Left ventricle myocardium inferior (tissue), 1 donor: ENCODE results near the gene VSIG8. TPM values are rescaled to one million over a fixed set of nuclear protein-coding genes. Genes with fewer than 3 reads are reported as not detected.

Source experiments
- DNase-seq: peaks from one replicate; pipeline ENCODE4 v3.0.0-alpha.2; 2020
- H3K27ac ChIP-seq: fragments of 200-600 bp; replicated peaks from 2 replicates; pipeline ENCODE4 v1.8.0; 2021
- H3K27me3 ChIP-seq: fragments of 200-600 bp; 2 replicates; pipeline ENCODE4 v1.8.0; 2021; ENCODE audit warnings: low read depth
- H3K36me3 ChIP-seq: fragments of 200-600 bp; 2 replicates; pipeline ENCODE4 v1.8.0; 2021
- H3K4me1 ChIP-seq: fragments of 200-600 bp; 2 replicates; pipeline ENCODE4 v1.8.0; 2021
- H3K4me3 ChIP-seq: fragments of 200-600 bp; 2 replicates; pipeline ENCODE4 v1.8.0; 2021; ENCODE audit warnings: mild to moderate bottlenecking, moderate library complexity
- H3K9me3 ChIP-seq: fragments of 200-600 bp; replicated peaks from 2 replicates; pipeline ENCODE4 v1.8.0; 2021
- intact Hi-C: fragments of 100-400 bp; cut with micrococcal nuclease; formaldehyde crosslinking; loops from one replicate; pipeline ENCODE4 v1.11.0; 2022
- total RNA-seq: library from RNA; stranded (reverse); fragmentation: NEBNext Ultra II Directional; extraction: Animal tissue kit (Norgen Biotek cat#: 25700); gene quantifications from one replicate; pipeline ENCODE4 v1.2.1, GENCODE V29; 2021
- TF ChIP-seq, protein P1 (sequence below): fragments of 200-600 bp; IDR thresholded peaks from 2 replicates; pipeline ENCODE4 v1.8.0; 2021; ENCODE audit warnings: antibody characterized with exemption, mild to moderate bottlenecking, borderline replicate concordance
- donor health status: DM: no; HTN: yes; CAD: no; lungs with severe emphysema.

The VSIG8 gene
- total RNA-seq, 1 donor from 2014 or later = not detected

DNA sequence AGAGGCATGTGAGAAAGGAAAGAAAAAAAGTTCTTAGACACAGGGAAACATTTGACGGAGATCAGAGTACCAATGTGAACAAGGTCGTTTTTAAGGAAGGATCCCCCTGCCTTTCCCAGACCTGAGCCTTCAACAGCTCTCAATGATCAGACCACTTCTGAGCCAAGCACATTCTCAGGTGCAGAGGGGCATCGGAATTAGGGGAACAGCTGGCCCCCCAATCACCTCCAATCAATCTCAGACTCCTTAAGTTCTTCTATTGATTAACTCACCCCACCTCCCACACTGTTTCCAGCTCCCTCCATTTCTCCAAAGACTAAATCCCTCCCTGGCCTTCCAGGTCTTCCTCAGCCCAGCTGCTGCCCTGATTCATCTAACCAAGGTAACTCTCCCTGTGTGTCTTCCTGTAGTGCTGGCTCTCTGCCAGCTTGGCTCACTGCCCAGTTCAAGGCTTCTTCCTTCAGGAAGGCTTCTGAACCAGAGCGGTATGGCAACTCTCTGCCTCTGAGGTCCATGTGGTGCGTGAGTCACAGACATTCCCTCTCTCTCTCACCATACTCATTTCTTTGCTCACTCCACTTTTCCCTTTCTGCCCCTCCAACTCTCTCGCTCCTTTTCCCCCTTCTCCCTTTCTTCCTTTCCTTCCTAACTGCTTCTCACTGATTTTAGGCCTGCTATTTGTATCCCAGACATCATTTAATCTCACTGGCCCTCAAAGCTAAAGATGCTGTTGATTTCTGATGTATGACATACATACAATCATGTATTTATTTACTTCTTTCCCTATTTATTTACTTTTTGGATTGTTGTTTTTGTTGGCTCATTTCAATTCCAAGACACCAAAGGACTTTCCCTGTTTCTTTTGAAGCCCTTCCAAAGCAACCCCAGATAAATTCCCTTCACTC lies 19.4 kb upstream of the VSIG8 start:
- no peaks in the 10 kb centered on the region for H3K36me3 ChIP-seq
- H3K4me1 ChIP-seq = peaks cover 5% of the 10 kb centered on the region
- peak; percentile 54 for DNase-seq
- no peak overlapping the region for H3K27ac ChIP-seq
- no peak overlapping the region for H3K4me3 ChIP-seq
- no peaks in the 10 kb centered on the region for H3K27me3 ChIP-seq
- intact Hi-C loops = no loop called here
- TF ChIP-seq, protein P1, sequence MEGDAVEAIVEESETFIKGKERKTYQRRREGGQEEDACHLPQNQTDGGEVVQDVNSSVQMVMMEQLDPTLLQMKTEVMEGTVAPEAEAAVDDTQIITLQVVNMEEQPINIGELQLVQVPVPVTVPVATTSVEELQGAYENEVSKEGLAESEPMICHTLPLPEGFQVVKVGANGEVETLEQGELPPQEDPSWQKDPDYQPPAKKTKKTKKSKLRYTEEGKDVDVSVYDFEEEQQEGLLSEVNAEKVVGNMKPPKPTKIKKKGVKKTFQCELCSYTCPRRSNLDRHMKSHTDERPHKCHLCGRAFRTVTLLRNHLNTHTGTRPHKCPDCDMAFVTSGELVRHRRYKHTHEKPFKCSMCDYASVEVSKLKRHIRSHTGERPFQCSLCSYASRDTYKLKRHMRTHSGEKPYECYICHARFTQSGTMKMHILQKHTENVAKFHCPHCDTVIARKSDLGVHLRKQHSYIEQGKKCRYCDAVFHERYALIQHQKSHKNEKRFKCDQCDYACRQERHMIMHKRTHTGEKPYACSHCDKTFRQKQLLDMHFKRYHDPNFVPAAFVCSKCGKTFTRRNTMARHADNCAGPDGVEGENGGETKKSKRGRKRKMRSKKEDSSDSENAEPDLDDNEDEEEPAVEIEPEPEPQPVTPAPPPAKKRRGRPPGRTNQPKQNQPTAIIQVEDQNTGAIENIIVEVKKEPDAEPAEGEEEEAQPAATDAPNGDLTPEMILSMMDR = no peak
- no peaks in the 10 kb centered on the region for H3K9me3 ChIP-seq

DNA sequence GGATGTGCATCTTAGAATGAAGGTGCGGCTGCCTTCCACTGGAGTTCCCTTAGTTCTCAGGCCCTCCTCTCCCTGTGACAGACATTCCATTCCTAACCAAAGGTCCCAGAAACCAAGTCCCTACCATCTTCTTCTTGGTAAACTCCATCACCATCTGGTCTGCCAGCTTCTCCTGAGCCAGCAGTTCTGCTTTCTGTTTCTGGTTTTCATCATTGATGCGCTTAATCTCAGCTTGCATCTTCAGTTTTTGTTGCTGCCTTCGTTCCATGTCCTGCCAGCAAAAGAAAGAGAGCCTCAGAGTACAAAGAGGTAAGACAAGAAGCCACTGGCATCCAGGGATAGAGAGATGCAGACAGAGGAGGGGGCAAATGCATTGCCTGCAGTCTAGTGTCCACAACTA lies 18.0 kb upstream of the VSIG8 start:
- TF ChIP-seq, protein P1 = no peak
- intact Hi-C loops = no loop called here
- Histone ChIP-seq H3K36me3 (no peaks in the 10 kb centered on the region), H3K4me3 (no peak overlapping the region), H3K9me3 (no peaks in the 10 kb centered on the region), H3K27ac (no peak overlapping the region), H3K27me3 (no peaks in the 10 kb centered on the region), H3K4me1 (peaks cover 5% of the 10 kb centered on the region)
- no peak for DNase-seq

- Histone ChIP-seq H3K27me3 (no peaks in the 10 kb centered on the region), H3K4me1 (peaks cover 5% of the 10 kb centered on the region), H3K36me3 (no peaks in the 10 kb centered on the region), H3K27ac (no peak overlapping the region), H3K9me3 (no peaks in the 10 kb centered on the region), H3K4me3 (no peak overlapping the region)
- DNase-seq = no peak
- TF ChIP-seq, protein P1 = no peak
- intact Hi-C loops = no loop called here
Measured at GRCh38 chr1:159879977-159880376, 17.5 kb upstream of the VSIG8 start.

- no peak for DNase-seq
- Histone ChIP-seq H3K27me3 (no peaks in the 10 kb centered on the region), H3K4me1 (peaks cover 5% of the 10 kb centered on the region), H3K27ac (no peak overlapping the region), H3K4me3 (no peak overlapping the region), H3K36me3 (no peaks in the 10 kb centered on the region), H3K9me3 (no peaks in the 10 kb centered on the region)
- TF ChIP-seq, protein P1 = no peak
- intact Hi-C loops = no loop called here
Measured at GRCh38 chr1:159879136-159879535, 16.7 kb upstream of the VSIG8 start.

DNA sequence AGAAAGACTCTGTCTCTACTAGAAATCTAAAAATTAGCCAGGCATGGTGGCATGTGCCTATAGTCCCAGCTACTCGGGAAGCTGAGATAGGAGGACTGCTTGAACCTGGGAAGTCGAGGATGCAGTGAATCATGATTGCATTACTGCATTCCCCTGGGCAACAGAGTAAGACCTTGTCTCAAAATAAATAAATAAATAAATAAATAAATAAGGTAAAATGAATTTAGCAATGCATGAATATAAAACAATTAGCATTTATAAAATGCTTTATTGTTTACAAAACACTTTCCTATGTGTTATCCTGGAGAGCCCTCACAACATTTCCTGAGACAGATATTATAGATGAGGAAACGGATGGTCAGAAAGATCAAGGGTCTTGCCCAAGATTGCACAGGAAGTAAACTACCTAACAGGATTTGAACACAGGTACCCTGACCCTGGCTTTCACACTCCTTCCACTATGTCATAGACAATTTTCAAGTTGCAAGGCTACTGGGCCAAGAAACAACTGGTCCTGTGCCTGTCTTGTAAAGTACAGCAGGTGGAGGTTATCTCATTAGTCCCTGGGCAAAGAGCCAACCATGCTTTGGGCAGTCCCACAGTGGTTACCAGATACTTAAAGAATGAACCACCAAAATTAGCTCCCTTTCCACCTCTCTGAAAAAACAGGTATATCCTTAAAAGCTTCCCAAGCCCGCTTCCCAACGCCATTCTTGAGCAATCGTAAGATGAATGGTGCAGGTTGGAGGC lies 15.4 kb upstream of the VSIG8 start:
- DNase-seq = no peak
- Histone ChIP-seq H3K9me3 (no peaks in the 10 kb centered on the region), H3K4me3 (no peak overlapping the region), H3K27me3 (peaks cover 2% of the 10 kb centered on the region), H3K36me3 (no peaks in the 10 kb centered on the region), H3K4me1 (peaks cover 5% of the 10 kb centered on the region), H3K27ac (no peak overlapping the region)
- intact Hi-C loops = no loop called here
- TF ChIP-seq, protein P1 = no peak
